ENCODE measurements around the gene SYT5. TPM values are rescaled to one million over a fixed set of nuclear protein-coding genes. Genes with fewer than 3 reads are reported as not detected.

Gene SYT5
- total and polyA plus RNA-seq, 2 of the 13 experiments (the other 11 are each of a cell fraction or from before 2014, with no cell fraction given), result not detected

DNA sequence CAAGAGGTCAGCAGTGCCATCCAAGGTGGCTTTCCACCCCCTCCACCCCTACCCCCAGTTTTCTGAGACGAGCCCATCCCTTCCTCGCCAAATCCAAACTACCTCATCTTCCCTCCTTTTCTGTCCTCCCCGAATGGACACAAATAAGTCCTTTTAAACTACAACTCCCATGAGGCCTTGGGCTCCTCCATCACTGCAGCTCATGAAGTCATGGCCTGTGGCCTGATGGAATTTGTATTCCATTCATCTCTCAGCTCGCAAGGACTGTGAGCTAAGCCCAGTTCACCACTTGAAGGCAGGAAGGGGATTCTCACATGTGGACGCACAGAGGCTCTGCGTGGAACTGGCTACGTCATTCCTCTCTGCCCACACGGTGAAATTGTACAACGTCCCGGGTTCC lies 16.7 kb upstream of the SYT5 start (continued):
- TF ChIP-seq, protein P1, sequence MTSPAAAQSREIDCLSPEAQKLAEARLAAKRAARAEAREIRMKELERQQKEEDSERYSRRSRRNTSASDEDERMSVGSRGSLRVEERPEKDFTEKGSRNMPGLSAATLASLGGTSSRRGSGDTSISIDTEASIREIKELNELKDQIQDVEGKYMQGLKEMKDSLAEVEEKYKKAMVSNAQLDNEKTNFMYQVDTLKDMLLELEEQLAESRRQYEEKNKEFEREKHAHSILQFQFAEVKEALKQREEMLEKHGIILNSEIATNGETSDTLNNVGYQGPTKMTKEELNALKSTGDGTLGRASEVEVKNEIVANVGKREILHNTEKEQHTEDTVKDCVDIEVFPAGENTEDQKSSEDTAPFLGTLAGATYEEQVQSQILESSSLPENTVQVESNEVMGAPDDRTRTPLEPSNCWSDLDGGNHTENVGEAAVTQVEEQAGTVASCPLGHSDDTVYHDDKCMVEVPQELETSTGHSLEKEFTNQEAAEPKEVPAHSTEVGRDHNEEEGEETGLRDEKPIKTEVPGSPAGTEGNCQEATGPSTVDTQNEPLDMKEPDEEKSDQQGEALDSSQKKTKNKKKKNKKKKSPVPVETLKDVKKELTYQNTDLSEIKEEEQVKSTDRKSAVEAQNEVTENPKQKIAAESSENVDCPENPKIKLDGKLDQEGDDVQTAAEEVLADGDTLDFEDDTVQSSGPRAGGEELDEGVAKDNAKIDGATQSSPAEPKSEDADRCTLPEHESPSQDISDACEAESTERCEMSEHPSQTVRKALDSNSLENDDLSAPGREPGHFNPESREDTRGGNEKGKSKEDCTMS (CRISPR knock-in tag; conservative IDR thresholded peaks at IDR 0.05), result no peak
- TF ChIP-seq THAP11 (CRISPR knock-in tag; IDR thresholded peaks at IDR 0.05) (peak; percentile 84), ZNF839 (CRISPR knock-in tag; IDR thresholded peaks at IDR 0.05; ENCODE audit: borderline replicate concordance) (no peak), FOXO1 (CRISPR knock-in tag; IDR thresholded peaks at IDR 0.05) (no peak), LCORL (IDR thresholded peaks at IDR 0.05) (no peak), LCORL (CRISPR knock-in tag; IDR thresholded peaks at IDR 0.05) (no peak), ZNF143 (CRISPR knock-in tag; IDR thresholded peaks at IDR 0.05) (peak; percentile 77), HCFC1 (IDR thresholded peaks at IDR 0.05; ENCODE audit: low read depth, low read length) (peak; percentile 21; the same call in 1 of the 2 replicates), PHF20 (CRISPR knock-in tag; IDR thresholded peaks at IDR 0.05) (no peak), TEAD3 (CRISPR knock-in tag; optimal IDR thresholded peaks at IDR 0.05; ENCODE audit: borderline replicate concordance) (no peak), AGO1 (IDR thresholded peaks at IDR 0.05; ENCODE audit: low read depth, low read length, poor library complexity, severe bottlenecking) (no peak), ATAD3A (CRISPR knock-in tag; IDR thresholded peaks at IDR 0.05) (no peak), ZNF260 (CRISPR knock-in tag; IDR thresholded peaks at IDR 0.05; ENCODE audit: borderline replicate concordance, low read depth) (no peak), SUZ12 (IDR thresholded peaks at IDR 0.05; ENCODE audit: low read depth, low read length) (peak; percentile 26; the same call in 1 of the 2 replicates), MAZ (IDR thresholded peaks at IDR 0.05; ENCODE audit: borderline replicate concordance, low read depth, low read length) (no peak), MAZ (CRISPR knock-in tag; IDR thresholded peaks at IDR 0.05; ENCODE audit: low read depth) (no peak), ATM (IDR thresholded peaks at IDR 0.05; ENCODE audit: borderline replicate concordance) (no peak), ZNF816 (CRISPR knock-in tag; IDR thresholded peaks at IDR 0.05; ENCODE audit: borderline replicate concordance) (no peak), SRSF4 (IDR thresholded peaks at IDR 0.05; ENCODE audit: low read depth, low read length, poor library complexity, severe bottlenecking) (no peak), ZNF20 (CRISPR knock-in tag; IDR thresholded peaks at IDR 0.05) (no peak), ERF (CRISPR knock-in tag; IDR thresholded peaks at IDR 0.05) (no peak), BCL6 (CRISPR knock-in tag; IDR thresholded peaks at IDR 0.05) (no peak)
- TF ChIP-seq, protein P2, sequence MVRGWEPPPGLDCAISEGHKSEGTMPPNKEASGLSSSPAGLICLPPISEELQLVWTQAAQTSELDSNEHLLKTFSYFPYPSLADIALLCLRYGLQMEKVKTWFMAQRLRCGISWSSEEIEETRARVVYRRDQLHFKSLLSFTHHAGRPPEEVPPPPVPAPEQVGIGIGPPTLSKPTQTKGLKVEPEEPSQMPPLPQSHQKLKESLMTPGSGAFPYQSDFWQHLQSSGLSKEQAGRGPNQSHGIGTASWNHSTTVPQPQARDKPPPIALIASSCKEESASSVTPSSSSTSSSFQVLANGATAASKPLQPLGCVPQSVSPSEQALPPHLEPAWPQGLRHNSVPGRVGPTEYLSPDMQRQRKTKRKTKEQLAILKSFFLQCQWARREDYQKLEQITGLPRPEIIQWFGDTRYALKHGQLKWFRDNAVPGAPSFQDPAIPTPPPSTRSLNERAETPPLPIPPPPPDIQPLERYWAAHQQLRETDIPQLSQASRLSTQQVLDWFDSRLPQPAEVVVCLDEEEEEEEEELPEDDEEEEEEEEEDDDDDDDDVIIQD (CRISPR knock-in tag; IDR thresholded peaks at IDR 0.05; ENCODE audit: low read depth), result no peak
- TF ChIP-seq, protein P3, sequence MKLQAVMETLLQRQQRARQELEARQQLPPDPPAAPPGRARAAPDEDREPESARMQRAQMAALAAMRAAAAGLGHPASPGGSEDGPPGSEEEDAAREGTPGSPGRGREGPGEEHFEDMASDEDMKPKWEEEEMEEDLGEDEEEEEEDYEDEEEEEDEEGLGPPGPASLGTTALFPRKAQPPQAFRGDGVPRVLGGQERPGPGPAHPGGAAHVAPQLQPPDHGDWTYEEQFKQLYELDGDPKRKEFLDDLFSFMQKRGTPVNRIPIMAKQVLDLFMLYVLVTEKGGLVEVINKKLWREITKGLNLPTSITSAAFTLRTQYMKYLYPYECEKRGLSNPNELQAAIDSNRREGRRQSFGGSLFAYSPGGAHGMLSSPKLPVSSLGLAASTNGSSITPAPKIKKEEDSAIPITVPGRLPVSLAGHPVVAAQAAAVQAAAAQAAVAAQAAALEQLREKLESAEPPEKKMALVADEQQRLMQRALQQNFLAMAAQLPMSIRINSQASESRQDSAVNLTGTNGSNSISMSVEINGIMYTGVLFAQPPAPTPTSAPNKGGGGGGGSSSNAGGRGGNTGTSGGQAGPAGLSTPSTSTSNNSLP (IDR thresholded peaks at IDR 0.05; ENCODE audit: low read depth, low read length), result no peak
- TF ChIP-seq, protein P4, sequence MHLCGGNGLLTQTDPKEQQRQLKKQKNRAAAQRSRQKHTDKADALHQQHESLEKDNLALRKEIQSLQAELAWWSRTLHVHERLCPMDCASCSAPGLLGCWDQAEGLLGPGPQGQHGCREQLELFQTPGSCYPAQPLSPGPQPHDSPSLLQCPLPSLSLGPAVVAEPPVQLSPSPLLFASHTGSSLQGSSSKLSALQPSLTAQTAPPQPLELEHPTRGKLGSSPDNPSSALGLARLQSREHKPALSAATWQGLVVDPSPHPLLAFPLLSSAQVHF (CRISPR knock-in tag; IDR thresholded peaks at IDR 0.05), result no peak
